ELF-1 (cell line): ENCODE measurements around the gene GALNT11.

Experiments
- DNase-seq: peaks from one replicate; pipeline ENCODE4 v3.0.0-alpha.2; 2016; ENCODE audit warnings: low read depth, low spot score

The GALNT11 gene

DNA sequence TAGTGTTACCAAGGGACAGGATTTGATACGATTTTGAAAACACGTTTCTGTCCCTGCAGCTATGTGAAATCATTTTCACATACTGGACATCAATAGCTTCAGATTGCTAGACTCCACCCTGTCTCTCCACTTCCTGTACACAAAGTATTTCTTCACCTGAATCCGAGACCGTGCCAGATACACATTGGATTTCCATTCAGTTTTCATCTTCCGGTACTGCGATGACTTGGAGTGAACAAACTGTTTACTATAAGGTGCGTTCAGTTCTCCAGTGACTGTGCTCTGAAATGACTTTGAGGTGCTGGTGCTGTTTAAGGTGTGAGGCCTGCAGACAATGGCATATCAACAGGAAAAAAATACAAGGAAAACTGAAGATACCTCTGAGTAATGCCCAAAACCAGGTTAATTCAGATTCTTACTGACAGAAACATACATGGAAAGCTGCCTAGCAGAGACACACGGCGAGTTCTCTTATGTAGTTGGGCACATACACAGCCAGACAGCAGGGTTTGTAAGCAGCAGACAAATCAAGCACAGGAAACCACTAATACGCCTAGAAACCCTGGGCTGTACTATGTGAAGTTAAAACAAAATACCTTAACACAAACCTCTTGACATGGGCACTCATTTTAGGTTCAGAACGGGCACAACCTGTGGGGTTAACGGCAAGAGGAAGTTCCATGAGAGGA is 119.2 kb downstream of the GALNT11 start:
- no peak for DNase-seq

DNA sequence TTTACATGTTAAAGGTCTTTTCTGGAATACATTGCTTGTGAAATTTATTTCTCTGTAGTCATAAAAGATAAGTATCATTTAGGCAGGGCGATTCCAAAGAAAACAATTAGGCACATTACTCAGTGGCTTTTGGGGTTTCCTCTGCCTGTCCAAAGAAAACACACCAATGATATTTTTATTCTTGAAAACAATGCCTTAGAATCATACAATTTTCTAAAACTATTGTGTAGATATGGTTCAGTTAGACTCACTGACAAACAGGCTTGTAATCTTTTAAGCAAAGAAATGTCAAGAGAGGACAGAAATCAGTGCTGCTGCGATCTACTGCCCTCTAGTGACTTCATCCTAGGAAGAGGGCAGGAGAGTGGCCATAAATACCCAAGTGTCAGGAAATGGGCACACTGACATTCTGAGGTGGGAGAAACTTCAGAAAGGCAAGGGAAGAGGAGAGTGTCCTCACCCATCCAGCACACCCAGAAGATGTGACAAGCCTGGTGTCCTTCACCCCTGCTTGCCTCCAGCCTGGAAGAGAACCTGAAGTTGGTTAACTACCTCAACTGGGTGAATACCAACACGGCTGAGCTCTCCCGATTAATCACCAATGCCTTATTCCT is 120.5 kb downstream of the GALNT11 start:
- peak; percentile 20 for DNase-seq

DNA sequence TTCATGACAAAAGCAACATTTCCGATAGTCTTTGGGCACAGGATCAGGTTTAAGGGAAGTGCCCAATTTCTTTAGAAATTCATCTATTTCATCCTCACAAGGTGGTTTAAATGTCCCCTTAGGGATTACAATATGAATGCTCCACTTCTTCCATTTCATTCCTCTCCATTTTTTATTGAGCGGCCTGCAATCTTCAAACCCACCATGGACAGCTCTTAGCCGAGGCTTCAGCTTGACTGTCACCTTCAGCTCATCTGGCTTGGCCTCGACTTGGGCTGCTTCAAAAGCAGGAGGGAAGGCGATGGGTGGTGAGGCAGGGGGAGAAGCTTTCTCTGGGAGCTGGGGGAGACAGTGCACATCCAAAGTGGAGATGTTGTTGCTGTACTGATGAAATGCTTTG is 123.2 kb downstream of the GALNT11 start:
- no peak for DNase-seq

DNA sequence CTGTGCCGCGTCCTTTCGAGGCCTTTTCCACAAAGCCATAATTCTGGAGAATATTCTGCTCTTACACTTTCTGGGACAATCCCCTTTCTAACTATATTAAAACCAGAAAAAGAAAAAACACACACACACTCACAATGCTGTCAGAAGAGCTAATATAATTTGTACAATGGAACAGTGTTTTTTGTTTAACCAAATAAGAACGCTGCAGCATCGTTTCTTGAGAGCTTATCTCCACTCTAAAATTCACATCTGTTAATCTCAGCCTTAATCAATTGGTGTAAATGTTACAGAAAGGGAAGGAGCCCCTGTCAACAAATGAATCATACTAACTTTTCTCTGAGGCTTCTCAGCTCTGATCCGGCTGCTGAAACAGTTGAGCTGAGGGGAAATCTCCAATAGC is 123.9 kb downstream of the GALNT11 start:
- no peak for DNase-seq

DNA sequence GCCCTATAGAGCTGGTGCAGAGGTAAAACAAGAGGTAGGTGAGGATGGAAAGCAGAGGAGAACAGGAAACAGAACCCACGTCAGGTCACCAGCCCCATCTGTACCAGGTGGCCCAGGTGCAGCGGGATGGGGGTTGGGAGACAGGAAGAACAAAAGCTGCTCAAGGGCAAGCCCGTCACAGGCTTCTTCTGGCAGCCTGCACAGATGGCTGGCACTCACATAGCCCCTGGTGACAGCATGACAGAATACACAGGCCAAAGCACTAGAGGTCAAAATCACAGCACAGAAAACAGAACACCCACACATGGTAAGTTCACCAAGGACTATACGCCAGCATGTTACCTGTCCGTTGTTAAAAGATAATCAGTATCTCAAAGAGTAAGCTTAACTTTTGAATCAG is 126.8 kb downstream of the GALNT11 start:
- no peak for DNase-seq

DNA sequence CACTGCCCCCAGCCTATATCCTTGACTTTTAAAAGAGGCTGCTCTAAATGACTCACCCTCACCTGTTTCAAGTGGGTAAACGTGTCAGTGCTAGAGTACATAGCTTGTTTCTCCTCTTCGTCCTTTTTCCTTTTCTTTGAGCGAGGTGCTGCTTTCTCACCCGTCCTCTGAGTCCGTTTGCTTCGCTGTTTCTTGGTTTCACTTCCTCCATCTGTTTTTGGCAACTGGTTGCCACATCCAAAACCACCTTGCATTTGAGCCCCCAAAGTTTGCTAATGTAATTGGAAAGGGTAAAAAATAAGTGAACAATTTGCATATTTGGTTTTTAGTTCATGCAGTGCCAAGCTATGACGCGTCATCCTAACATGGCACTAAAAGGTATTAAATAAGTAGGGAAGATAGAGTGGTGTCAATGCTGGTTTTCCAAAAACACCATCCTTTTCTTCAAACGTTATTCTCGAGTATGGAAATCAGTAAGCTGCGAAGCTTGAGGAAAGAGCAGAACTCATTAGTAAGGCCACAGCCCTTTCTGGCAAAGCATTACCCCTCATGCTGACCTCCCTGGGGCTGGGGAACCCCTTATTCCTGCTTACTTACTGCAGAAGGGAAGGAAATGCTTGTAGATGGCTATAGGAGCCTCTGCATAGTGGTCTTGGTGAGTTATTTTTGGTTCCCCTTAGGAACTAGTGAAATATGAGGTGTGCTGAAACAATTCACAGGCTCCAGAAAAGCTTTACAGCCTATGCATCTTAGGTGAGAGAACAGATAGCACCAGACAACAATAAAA is 133.5 kb downstream of the GALNT11 start:
- no peak for DNase-seq

DNA sequence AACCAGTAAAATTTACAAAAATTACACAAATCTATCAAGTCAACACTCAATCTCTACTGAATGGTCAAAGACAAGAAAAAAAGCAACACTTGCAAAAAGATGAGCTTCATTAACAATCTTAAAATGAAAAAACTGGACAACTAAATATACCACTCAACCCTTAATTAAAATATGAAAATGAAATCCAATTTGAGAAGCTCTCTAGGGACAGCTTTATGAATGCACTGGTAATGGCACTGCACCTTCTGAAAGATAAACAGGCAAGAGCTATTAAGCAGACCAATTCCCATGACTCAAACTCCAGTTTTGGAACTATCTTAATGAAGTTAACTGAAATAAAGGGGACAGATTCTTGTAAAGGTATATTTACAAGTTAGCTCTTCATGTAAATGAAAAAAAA is 135.7 kb downstream of the GALNT11 start:
- no peak for DNase-seq

DNA sequence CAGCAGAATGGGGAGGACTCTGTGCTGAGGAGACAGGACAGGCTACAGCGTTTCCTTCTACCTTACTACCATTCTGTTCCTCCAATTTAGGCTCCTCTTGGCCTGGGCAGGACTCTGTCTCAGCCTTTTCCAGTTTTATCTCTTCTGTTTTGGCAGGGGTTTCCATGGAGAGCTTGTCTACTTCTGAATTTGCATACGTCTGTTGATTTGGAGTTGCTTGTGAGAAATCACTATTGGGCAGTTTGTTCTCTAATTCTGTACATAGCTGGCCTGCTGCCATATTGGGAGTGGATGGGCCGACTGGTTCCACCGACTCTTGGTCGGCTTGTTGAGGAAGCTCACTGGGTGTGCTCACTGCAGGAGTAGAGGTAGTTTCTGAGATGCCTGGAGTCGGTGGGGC is 136.8 kb downstream of the GALNT11 start:
- DNase-seq: no peak
